GM13977 (cell line): ENCODE data around the gene ABHD11.

Experiments
- DNase-seq: peaks from one replicate; pipeline ENCODE4 v3.0.0; 2012; ENCODE audit warnings: low spot score
- in situ Hi-C: fragments of 300-500 bp; cut with MboI; formaldehyde crosslinking; loops from one replicate; pipeline ENCODE4 v1.12.0; 2022; ENCODE audit warnings: low sequenced_read_pairs, low pct_unique_long_range_greater_than_20kb, mixed read lengths, inconsistent platforms; ENCODE audit not compliant: unreplicated experiment
- TF ChIP-seq, protein P1 (sequence below): IDR thresholded peaks from 2 replicates; pipeline ENCODE4 v1.5.1; 2012; ENCODE audit warnings: mild to moderate bottlenecking, control low read depth; ENCODE audit not compliant: insufficient read depth; ENCODE audit errors: extremely low read depth, missing control alignments

Gene ABHD11

DNA sequence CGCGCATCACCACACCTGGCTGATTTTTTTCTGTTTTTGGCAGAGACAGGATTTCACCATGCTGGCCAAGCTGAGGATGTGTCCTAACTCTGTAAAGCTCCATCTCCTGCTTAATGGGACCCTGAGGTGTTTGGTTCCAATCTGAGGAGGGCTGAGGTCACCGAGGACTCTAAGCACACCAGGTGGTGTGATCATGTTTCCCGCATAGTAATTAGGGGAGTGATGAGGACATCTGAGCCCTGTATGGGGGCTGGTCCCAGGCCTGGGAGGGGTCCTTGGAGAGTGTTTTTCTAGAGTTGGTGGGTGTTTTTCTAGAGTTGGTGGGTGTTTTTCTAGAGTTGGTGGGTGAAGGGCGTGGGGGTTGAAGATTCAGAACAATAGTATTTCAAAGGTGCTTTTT lies 3.0 kb upstream of the ABHD11 start:
- no peak for DNase-seq
- in situ Hi-C loops: no loop called here
- TF ChIP-seq, protein P1, sequence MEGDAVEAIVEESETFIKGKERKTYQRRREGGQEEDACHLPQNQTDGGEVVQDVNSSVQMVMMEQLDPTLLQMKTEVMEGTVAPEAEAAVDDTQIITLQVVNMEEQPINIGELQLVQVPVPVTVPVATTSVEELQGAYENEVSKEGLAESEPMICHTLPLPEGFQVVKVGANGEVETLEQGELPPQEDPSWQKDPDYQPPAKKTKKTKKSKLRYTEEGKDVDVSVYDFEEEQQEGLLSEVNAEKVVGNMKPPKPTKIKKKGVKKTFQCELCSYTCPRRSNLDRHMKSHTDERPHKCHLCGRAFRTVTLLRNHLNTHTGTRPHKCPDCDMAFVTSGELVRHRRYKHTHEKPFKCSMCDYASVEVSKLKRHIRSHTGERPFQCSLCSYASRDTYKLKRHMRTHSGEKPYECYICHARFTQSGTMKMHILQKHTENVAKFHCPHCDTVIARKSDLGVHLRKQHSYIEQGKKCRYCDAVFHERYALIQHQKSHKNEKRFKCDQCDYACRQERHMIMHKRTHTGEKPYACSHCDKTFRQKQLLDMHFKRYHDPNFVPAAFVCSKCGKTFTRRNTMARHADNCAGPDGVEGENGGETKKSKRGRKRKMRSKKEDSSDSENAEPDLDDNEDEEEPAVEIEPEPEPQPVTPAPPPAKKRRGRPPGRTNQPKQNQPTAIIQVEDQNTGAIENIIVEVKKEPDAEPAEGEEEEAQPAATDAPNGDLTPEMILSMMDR: no peak

DNA sequence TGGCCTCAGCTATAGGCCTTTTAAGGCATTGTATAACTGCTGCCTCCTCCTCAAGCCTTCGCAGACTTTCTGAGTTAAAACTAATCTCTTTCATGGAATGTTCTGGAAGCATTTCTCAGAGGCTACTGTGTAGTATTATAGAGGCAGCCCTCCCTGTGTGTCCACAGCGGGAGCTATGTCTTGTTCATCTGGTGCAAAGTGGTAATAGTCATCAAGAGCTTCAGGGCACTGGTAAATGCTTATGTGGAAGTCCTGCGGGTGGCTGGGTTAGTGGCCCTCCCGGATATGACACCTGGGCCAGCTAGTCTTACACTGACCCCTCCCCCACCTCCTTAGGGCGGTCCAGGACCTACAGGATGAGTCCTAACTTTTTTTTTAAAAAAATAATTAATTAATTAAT lies 2.2 kb upstream of the ABHD11 start:
- in situ Hi-C loops: no loop called here
- TF ChIP-seq, protein P1: no peak
- no peak for DNase-seq

DNA sequence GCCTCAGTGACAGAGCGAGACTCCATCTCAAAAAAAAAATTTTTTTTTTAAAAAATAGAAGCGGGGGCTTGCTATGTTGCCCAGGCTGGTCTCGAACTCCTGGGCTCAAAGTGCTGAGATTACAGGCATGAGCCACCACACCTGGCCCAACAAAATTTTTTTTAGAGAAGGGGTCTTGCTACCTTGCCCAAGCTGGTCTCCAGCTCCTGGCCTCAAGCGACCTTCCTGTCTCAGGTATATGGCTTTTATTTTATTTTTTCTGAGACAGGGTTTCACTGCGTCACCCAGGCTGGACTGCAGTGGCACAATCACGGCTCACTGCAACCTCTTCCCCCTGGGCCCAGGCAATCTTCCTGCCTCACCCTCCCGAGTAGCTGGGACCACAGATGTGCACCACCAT lies 1.6 kb upstream of the ABHD11 start:
- DNase-seq: no peak
- in situ Hi-C loops: no loop called here
- TF ChIP-seq, protein P1: no peak

DNA sequence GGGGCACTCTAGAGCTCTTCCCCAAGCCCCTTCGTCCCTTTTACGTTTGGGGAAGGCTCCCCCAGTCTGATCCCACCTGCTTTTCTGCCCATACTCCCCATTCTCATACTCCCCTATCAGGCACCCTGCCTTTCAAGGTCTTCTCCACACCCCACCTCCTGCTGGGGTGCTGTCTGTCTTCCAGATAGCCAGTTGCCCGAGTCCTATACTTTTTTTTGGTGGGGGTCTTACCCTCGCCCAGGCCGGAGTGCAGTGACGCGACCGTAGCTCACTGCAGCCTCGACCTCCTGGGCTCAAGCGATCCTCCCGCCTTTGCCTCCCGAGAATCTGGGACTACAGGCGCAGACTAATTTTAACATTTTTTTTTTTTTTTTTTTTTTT lies 775 bp upstream of the ABHD11 start:
- TF ChIP-seq, protein P1: no peak
- in situ Hi-C loops: loop anchor here (10.0 kb wide), 1 partner anchor 125 kb away; no protein-coding TSS in a partner anchor

DNA sequence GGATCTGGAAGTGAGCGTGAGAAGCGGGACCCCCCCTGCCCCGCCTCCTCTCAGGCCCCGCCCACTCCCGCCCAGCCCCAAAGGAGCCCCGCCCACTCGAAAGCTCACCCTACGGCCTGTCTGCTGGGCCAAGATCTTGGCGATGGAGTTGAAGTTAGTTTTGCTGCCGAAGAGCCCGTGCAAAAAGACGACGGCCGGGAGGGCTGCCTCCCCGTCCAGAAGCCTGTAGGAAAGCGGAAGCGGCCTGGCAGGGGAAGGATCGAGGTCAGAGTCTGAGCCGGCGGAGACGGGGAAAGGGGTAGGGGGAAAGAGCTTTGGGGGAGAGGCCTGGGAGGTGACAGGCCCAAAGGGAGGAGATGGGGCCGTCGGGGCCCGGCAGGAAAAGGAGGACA lies 386 bp downstream of the ABHD11 start:
- TF ChIP-seq, protein P1: no peak
- in situ Hi-C loops: loop anchor here (10.0 kb wide), 1 partner anchor 123 kb away; no protein-coding TSS in a partner anchor
- peak; percentile 86 for DNase-seq

More for the DNA sequence above, 775 bp upstream of the ABHD11 start:
- DNase-seq: no peak

DNA sequence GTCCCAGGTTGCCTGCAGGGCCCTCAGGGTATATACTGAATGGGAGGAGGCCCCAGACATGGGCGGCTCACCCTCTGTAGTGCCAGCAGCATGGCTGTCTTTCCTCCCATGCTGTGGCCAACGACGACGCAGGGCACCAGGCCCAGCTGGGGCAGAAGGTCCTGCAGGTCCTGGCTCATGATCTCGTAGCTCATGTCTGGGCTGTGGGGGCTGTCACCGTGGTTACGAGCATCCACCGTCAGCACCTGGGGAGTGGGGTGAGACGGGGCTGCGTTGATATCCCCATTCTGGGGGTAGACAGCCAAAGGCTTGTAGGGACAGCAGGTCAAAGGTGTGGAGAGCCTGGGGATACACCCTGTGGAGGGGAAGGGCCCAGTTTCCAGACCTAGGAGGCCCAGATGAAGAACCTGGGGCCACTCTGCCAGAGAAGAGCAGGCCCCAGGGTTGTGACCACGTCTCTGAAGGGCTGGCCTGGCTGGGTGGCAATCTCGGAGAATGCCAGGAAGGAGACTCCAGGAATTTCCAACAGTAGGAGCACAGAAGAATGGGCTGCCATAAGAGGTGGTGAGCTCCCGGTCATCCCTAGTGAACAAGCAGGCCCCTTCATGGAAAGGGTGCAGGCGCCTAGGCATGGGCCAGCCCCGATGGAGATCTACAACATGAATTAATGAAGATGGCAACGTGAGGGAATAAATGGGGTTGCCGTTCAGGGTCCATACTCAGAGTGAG lies 947 bp downstream of the ABHD11 start:
- TF ChIP-seq, protein P1: no peak
- peak; percentile 24 for DNase-seq
- in situ Hi-C loops: loop anchor here (10.0 kb wide), 1 partner anchor 123 kb away; no protein-coding TSS in a partner anchor

DNA sequence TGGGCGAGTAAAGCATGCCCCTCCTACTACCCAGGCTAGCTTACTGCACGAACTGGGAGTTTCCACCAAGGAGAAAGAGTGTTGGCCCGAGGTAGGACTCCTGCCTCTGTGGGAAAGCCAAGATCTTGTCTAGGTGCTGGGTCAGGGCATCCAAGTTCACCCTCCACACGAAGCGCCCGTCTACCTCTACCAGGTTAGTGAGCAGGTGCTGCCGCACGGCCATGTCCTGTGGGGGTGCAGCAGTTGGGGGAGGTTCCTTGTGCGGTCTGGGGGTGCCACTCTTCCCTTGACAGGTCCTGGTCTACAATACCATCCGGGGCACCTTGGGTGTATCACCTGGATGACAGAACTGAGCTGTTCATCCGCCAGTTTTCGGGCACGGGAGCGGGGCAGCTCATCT lies 1.7 kb downstream of the ABHD11 start:
- in situ Hi-C loops: loop anchor here (10.0 kb wide), 1 partner anchor 122 kb away; no protein-coding TSS in a partner anchor
- TF ChIP-seq, protein P1: no peak

More for the DNA sequence above, 1.7 kb downstream of the ABHD11 start:
- no peak for DNase-seq
